GM19372 (cell line): ENCODE measurements around the gene SLC2A10.

Source experiments
- ATAC-seq: cut with Tn5 transposase; IDR thresholded peaks from one replicate; pipeline ENCODE4 v1.9.1; 2021; ENCODE audit warnings: mild to moderate bottlenecking, low read depth, moderate library complexity; ENCODE audit not compliant: unreplicated experiment

Gene SLC2A10

GRCh38 chr20:46681032-46681854, 28.2 kb upstream of the SLC2A10 start:
- ATAC-seq: no peak

- no peak for ATAC-seq
Measured at GRCh38 chr20:46682063-46682821, 27.2 kb upstream of the SLC2A10 start.

DNA sequence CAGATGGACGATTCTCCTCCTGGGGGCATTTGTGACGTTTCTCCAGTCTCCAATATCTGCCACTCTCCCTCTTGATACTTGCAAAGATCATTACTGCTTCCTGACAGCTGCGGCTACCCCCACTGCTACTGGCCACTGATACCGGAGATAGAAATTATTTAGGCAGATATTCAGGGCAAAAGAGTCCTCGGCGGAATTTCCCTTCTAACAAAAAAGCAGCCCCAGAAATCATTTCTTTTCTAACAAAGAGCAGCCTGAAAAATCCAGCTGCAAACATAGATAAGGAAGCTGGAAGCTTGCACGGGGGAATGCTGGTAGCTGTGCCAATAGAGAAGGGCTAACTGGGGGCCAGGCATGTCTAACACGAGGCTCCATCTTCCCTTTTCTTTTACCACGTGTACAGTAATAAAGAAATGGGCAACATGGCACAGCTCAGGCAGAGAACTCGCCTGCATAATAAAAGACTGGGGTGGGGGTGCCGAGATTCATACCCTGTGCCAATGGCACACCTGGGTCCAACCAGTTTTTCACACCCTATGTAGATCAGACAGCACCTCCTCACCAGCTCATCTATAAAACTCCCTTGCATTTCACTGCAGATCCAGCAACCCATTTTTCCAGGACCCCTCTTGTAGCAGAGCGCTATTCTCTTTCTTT, 26.3 kb upstream of the SLC2A10 start:
- no peak for ATAC-seq

DNA sequence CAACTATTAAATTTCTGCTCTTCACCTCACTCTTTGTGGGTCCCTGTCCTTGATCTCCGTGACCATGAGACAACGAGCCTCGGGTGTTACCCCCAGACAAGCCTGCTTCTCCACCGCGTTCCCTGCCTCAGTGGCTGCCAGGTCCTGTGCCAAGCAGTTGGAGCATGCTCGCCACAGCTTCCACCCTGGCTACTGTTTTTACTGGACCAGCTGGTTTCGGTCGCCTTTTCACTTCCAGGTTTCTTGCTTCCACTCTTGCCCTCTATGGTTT, 25.8 kb upstream of the SLC2A10 start:
- ATAC-seq: no peak

- no peak for ATAC-seq
Measured at GRCh38 chr20:46683939-46684750, 25.3 kb upstream of the SLC2A10 start.

GRCh38 chr20:46688151-46689081, 21.0 kb upstream of the SLC2A10 start:
- no peak for ATAC-seq

- ATAC-seq: peak; percentile 90
Measured at GRCh38 chr20:46689082-46689753, 20.2 kb upstream of the SLC2A10 start, which contains the start of gene TP53RK. Gene TP53RK (minus strand): TSS chr20:46689444. CDS start chr20:46689414, 30 bp downstream.

DNA sequence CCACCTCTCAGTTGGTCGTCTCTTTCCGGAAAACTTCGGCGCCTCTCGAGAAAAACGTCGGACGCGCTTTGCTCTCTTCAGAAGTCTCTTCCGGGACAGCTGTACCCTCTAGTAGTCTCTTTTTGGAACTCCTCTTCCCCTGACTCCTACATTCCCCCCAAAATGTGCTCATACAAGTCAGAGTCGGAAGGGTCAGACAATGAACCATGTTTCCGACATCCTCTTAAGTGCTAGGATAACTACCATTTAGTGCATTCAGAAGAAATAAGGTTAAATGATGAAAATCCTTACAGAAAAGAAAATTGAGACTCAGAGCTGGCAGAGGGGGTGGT, 19.7 kb upstream of the SLC2A10 start:
- no peak for ATAC-seq

DNA sequence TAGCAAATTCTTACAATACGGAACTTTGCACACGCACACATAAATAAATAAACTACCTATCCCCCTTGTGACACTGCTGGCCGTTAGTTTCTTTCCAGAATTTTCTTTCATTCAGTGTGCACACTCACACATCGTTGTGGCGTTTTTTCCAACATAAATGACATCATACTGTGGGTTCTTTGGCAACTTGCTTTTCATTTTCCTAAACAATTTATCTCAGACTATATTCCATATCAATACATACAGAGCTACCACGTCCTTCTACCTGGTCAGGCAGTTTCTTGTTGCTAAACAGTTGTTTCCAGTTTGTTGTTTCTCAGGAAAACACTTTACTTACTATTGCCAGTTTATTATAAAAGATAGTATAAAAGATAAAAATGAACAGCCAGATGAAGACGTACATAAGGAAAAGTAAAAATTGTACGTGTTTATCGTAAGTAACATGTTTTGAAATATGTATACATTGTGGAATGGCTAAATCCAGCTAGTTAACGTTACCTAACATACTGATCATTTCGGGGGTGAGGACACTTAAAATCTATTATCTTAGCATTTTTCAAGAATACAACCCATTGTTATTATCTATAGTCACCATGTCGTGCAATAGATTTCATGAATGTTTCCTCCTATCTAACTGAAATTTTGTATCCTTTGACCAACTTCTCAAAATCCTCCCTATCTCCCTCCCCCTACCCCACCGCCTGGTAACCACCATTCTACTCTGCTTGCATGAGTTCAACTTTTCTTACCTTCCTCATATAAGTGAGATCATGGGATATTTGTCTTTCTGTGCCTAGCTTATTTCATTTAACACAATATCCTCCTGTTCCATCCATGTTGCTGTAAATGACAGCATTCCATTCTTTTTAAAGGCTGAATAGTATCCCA, 19.0 kb upstream of the SLC2A10 start:
- ATAC-seq: no peak

GRCh38 chr20:46691196-46691595, 18.3 kb upstream of the SLC2A10 start:
- no peak for ATAC-seq

GRCh38 chr20:46694484-46694883, 15.0 kb upstream of the SLC2A10 start:
- ATAC-seq: no peak

DNA sequence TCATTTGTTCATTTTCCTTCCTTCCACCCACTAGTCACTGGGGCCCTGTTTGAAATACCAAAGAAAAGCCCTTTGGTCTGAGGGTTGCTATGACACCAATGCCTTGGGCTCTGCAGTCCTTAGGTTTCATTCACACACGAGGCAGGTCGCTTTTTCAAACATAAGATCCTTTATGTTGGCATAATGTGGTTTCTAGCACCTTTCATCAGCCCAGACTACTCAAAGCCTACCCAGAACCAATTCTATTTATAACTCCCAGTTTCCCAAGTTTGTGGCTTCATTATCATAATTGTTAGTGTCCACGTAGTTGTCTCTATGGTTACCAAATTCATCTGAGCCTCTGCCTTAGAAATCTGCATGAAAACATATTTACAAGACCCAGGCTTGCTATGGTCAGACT, 13.6 kb upstream of the SLC2A10 start:
- ATAC-seq: no peak

- no peak for ATAC-seq
Measured at GRCh38 chr20:46696791-46697279, 12.6 kb upstream of the SLC2A10 start.

GRCh38 chr20:46698788-46699187, 10.7 kb upstream of the SLC2A10 start:
- no peak for ATAC-seq

GRCh38 chr20:46699651-46700359, 9.6 kb upstream of the SLC2A10 start:
- ATAC-seq: no peak

DNA sequence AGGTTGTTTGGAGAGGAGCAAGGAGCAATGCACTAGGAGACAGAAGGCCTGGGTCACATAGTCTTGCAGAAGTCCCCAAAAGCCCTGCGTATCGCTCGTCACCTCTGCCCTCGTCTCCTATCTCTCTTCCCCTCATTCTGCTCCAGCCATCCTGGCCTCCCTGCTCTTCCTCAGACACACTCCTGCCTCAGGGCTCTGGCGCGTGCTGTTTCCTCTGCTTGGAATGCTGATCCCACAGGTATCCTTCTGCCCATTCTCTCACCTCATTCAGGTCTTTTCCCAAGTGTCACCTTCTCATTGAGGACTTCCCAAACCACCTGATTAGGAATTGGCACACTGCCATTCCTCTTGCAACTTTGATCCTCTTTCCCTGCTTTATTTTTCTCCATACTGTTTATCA, 9.0 kb upstream of the SLC2A10 start:
- ATAC-seq: no peak

DNA sequence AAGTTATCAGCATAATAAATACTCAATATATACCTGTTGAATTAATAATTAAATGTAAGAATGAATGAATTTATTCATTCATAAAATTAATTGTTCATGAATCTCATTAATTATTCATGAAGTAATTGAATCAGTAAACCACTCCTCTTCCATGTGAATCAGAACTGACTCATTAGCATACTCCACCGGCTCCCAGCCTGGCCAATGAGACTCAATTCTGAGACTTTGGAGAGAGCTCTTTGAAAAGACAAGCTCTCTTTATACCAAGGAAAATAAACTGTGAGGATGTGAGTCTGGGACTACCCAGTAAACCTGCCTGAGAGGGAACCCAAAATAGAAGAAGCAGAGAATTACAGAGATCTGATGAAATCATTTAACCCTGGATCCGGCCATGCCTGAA, 8.4 kb upstream of the SLC2A10 start:
- ATAC-seq: no peak
